Measurements from ENCODE around the gene PTPRM. TPM values are rescaled to one million over a fixed set of nuclear protein-coding genes. Genes with fewer than 3 reads are reported as not detected.

The PTPRM gene
- total RNA-seq, 1 experiment from 2014 or later = 14.5 TPM

GRCh38 chr18:8011906-8012305, 444.8 kb downstream of the PTPRM start:
- ChIA-PET RAD21 (ENCODE audit: low non-redundant PET in 1 of 2, low total read pairs in 2 of 2, uncharacterized antibody in 2 of 2, unreplicated experiment in 2 of 2) (no interaction called here), CTCF (no interaction called here), POLR2A (no interaction called here)
- Histone ChIP-seq H2AFZ (ENCODE audit: low read depth, low read length, poor library complexity, severe bottlenecking) (no peak overlapping the region), H3K79me2 (ENCODE audit: insufficient read depth, low read length) (no peaks in the 10 kb centered on the region), H3K9me3 (ENCODE audit: control insufficient read depth in 1 of 2, insufficient read depth in 1 of 2, low read depth in 1 of 2, low read length in 2 of 2) (no peaks in the 10 kb centered on the region), H3K27ac (ENCODE audit: low read depth, low read length) (no peak overlapping the region), H3K27me3 (ENCODE audit: insufficient read depth, low read length) (no peaks in the 10 kb centered on the region), H3K4me1 (ENCODE audit: control insufficient read depth in 1 of 2, insufficient read depth in 2 of 2, low read length in 2 of 2) (no peaks in the 10 kb centered on the region), H3K4me2 (ENCODE audit: low read length) (no peak overlapping the region), H3K9ac (ENCODE audit: low read length) (no peak overlapping the region), H3K4me3 (replicated peaks in 1 of 2; ENCODE audit: low read depth in 1 of 2, low read length in 2 of 2) (no peak overlapping the region), H3K9me2 (ENCODE audit: insufficient read depth) (no peaks in the 10 kb centered on the region), H4K20me1 (ENCODE audit: insufficient read depth) (no peaks in the 10 kb centered on the region), H3K36me3 (ENCODE audit: control insufficient read depth in 1 of 2, insufficient read depth in 2 of 2, low read length in 2 of 2) (no peaks in the 10 kb centered on the region)
- ATAC-seq (peak; percentile 59; the same call in 1 of the 2 replicates), DNase-seq (ENCODE audit: low read depth, low spot score) (no peak)
- intact Hi-C loops (cut with micrococcal nuclease) = no loop called here
- BruUV-seq (replicated peaks) = no TSS peak
- TF ChIP-seq MAX (IDR thresholded peaks at IDR 0.05) (no peak), SRF (IDR thresholded peaks at IDR 0.05; ENCODE audit: low read depth) (no peak), SP1 (IDR thresholded peaks at IDR 0.05; ENCODE audit: low read depth) (no peak), POLR2AphosphoS5 (IDR thresholded peaks at IDR 0.05; ENCODE audit: low read depth, low read length) (no peak), CTCF (IDR thresholded peaks at IDR 0.05 in 2 of 3, conservative IDR thresholded peaks at IDR 0.05 in 1 of 3; ENCODE audit: borderline replicate concordance in 1 of 3, insufficient read depth in 1 of 3, low read depth in 2 of 3, low read length in 2 of 3) (peak in 1 of 3 experiments; percentile 11; a peak in 1 of 6 replicates), ZFX (IDR thresholded peaks at IDR 0.05) (no peak)
- TF ChIP-seq, protein P1, sequence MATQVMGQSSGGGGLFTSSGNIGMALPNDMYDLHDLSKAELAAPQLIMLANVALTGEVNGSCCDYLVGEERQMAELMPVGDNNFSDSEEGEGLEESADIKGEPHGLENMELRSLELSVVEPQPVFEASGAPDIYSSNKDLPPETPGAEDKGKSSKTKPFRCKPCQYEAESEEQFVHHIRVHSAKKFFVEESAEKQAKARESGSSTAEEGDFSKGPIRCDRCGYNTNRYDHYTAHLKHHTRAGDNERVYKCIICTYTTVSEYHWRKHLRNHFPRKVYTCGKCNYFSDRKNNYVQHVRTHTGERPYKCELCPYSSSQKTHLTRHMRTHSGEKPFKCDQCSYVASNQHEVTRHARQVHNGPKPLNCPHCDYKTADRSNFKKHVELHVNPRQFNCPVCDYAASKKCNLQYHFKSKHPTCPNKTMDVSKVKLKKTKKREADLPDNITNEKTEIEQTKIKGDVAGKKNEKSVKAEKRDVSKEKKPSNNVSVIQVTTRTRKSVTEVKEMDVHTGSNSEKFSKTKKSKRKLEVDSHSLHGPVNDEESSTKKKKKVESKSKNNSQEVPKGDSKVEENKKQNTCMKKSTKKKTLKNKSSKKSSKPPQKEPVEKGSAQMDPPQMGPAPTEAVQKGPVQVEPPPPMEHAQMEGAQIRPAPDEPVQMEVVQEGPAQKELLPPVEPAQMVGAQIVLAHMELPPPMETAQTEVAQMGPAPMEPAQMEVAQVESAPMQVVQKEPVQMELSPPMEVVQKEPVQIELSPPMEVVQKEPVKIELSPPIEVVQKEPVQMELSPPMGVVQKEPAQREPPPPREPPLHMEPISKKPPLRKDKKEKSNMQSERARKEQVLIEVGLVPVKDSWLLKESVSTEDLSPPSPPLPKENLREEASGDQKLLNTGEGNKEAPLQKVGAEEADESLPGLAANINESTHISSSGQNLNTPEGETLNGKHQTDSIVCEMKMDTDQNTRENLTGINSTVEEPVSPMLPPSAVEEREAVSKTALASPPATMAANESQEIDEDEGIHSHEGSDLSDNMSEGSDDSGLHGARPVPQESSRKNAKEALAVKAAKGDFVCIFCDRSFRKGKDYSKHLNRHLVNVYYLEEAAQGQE (IDR thresholded peaks at IDR 0.05; ENCODE audit: low read depth) = no peak
- TF ChIP-seq, protein P2, sequence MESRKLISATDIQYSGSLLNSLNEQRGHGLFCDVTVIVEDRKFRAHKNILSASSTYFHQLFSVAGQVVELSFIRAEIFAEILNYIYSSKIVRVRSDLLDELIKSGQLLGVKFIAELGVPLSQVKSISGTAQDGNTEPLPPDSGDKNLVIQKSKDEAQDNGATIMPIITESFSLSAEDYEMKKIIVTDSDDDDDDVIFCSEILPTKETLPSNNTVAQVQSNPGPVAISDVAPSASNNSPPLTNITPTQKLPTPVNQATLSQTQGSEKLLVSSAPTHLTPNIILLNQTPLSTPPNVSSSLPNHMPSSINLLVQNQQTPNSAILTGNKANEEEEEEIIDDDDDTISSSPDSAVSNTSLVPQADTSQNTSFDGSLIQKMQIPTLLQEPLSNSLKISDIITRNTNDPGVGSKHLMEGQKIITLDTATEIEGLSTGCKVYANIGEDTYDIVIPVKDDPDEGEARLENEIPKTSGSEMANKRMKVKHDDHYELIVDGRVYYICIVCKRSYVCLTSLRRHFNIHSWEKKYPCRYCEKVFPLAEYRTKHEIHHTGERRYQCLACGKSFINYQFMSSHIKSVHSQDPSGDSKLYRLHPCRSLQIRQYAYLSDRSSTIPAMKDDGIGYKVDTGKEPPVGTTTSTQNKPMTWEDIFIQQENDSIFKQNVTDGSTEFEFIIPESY (IDR thresholded peaks at IDR 0.05; ENCODE audit: extremely low read depth, insufficient replicate concordance, low read length) = no peak

All from HCT116 (cell line).